ENCODE results near the gene LMBR1.
A peak's percentile ranks its signal among the peaks of the same experiment; 100 is the strongest.

Gene LMBR1

DNA sequence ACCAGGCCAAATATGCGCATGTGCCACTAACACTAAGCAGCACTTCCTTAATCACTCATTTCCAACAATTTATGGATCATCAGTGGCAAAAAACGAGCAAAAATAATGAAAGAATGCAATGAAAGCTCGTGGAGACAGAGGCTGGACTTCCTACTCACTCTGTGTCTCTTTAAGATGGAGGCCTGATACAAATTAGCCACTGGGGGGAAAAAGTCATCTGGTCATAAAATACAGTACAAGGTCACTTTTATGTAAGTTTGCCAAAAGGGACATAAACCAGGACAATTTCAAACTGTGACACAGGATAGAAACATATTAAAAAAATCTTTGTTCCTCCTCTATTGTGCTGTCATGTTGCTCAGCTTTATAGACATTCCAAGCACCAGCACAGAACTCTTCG, 101.7 kb downstream of the LMBR1 start:
- DNase-seq, result no peak

DNA sequence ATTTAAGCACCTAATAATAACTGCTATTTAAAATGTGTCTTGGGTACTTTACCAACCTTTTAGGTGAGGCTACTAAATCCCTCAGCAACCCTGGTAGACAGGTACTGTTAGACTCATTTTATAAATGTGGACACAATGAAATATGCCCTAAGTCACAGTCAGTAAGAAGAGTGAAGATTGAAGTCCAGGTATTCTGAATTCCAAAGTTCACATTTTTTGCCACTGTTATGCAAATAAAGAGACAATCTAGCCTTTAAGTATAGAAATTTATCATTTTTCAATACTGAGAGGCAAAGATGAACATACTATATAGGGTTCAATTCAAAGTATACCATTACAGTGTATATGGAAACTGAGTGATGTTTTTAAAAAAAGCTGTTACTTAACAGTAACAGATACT, 102.7 kb downstream of the LMBR1 start:
- DNase-seq, result no peak

DNA sequence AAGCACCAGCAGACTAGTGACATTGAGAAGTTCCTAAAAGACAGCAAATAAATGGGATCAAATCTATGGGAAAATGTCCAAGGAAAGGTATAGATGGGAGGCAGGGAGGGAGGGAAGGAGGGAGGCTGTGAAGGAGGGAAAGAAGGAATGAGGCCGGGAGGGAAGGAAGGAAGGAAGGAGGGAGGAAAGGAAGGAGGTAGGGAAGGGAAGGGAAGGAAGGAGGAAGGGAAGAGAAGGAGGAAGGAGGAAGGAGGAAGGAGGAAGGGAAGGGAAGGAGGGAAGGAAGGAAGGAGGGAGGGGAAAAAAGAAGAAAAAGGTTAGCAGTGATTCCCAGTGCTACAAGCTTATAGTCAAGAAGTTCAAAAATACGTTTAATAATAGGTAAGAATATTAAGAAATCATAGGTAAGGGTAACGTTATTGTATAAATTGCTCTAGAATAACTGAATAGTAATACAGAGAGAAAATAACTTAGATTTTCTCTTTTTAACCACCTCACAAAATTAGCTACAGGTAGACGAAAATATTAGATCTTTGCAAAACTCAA, 106.9 kb downstream of the LMBR1 start:
- no peak for DNase-seq

DNA sequence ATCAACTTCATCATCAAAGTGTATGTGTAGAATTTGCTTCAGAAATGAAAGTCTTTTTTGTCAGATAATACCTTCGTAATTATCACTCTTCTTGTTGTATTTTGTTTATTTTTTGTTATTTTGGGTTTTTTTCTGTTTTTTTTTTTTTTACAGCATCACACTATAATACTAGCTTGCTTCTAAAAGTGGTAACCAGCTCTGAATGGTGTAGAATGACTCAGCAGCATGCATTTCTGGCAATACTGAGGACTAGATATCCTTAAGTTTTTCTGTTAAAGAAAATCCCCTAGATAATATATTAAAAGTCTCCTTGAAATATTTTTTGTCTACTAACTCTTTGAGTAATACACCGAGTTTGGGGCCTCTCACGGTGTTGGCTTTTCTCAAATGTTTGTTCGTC, 109.1 kb downstream of the LMBR1 start:
- DNase-seq, result no peak

DNA sequence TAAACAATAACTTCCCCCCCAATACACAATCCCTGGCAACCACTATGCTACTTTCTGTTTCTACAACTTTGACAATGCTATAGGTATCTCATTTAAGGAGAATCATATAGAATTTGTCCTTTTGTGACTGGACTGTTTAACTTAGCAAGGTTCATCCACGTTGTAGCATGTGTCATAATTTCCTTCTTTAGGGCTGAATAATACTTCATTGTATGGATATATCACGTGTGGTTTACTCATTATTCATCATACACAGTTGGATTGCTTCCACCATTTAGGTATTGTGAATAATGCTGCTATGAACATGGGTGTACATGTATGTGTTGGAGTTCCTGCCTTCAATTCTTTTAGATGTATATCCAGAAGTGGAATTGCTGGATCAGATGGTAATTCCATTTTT, 111.0 kb downstream of the LMBR1 start:
- DNase-seq, result no peak

DNA sequence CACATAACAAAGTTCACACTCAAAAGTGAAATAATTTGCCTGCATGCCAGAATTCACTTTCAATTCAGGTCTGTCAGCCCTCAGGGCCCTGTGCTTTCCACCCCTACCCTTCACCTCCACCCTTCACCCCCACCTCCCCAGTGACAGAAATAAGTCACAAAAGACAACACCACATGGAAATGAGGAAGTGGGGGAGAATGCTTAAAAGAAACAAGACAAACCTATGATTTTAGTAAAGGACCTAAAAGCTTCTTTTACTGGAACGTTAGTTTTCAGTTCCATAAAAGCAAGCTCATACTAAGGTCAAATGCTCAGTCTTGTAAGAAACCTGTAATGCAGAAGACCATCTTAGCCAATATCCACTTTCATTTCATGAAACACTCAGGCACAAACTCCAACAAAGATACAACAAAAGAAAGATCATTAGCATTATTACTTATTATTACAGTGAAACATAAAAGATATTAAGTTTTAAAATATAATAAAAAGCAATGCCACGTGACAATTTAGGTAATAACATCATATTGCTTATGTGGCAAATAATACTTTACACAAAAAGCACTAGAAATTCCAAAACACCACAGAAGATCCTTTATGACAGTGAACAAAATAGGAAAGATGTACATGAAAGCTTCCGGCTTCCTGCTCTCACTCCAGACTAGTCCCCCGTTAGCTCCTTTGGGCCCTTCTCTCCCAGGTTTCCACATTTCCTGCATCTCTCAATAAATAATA, 112.1 kb downstream of the LMBR1 start:
- DNase-seq, result peak; percentile 19 to 30

DNA sequence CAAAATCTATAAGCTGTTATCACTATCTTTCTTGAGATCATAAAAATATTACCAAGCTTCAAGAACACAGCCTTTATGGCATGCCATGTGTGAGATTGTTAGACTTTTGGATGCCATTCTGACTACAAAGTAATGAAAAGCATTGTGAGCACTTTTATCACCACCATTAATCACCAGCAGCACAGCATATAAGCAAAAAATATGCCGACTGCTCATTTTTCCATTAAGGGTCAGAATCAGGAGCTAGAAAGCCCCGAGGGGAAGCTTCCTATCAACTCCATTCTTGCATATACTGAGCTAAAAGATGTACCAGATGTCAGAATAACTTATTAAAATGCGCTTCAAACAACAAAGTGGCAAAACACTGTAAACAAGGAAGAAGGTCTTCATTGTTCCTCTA, 114.3 kb downstream of the LMBR1 start:
- DNase-seq, result no peak

DNA sequence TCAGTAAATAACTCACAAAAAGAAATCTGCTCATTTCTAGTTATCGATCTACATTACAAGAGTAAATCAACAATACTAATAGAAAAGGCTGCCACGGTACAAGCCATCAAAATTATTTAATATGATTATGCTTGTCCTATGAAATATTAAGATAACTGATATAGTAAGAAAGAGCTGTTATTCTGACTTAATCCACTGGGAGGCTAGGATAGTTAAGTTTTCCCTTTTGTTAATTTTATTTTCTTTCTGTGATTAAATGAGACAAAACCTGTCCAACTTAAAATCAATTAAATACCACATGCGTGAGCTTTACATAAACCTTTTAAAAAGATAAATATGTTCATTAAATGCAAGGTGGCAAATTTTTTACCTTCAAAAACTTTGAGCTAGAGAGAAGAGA, 114.8 kb downstream of the LMBR1 start:
- no peak for DNase-seq

DNA sequence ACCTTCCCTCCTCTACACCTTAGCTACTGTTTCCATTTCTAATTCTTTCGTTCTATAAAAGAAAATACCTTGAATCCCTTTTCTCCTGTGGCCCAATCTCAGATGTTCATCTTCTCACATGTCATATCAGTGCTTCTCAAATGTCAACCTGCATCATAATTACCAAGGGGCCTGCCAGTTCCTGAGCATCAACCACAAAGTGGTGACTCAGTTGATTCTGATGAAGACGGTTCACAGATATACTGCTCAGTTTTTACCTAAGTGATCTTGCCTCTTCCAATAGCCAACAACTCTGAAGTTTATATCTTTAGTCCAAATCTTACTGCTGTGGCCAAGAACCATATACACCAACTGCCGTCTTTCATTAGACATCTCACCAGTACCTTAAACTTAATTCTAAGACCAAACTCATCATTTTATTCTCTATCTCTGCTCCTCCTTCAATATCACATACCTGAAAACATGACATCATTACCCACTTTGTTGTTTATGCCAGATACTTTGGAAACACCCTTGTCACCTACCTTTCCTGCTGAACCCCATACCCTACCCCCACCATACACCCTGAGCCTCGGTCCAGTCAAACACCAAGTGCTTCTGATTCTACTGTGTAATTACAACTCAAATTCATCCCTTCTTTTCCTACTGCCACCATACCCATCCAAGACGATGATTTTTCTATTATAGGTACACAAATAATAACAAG, 115.5 kb downstream of the LMBR1 start:
- no peak for DNase-seq

DNA sequence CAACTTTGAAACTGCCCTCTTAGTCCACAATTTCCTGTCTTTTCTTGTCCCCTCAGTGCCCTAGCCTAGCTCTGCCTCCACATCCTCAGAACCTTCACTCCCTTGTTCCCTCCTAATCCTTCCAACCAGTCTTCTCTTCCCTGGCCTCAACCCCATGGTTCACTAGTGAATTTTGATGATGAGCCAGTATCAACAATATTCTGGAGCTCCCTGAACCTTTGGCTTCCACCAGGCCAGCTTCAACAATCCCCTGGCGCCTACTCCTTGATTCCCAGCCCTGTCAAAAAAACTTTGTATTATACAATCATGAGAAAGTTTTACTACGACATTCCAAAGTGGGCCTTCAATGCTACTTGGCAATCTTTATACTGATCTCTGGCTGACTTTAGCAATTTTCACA, 116.5 kb downstream of the LMBR1 start:
- no peak for DNase-seq

DNA sequence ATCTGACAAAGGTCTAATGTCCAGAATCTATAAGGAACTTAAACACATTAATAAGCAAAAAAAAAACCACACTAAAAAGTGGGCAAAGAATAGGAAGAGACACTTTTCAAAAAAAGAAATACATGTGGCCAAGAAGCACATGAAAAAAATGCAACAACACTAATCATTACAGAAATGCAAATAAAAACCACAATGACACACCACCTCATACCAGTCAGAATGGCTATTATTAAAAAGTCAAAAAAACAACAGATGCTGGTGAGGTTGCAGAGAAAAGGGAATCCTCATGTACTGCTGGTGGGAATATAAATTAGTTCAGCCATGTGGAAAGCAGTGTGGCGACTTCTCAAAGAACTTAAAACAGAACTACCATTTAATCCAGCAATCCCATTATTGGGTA, 119.0 kb downstream of the LMBR1 start:
- no peak for DNase-seq

DNA sequence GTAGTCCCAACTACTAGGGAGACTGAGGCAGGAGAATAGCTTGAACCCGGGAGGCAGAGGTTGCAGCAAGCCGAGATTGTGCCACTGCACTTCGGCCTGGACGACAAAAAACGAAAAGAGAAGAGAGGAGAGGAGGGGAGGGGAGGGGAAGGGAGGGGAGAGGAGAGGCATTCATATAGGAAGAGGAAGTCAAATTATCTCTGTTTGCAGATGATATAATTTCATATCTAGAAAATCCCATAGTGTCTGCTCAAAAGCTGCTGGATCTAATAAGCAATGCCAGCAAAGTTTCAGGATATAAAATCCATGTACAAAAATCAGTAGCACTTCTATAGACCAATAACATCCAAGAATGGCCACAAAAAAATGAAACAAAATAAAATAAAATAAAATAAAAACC, 120.3 kb downstream of the LMBR1 start:
- no peak for DNase-seq

DNA sequence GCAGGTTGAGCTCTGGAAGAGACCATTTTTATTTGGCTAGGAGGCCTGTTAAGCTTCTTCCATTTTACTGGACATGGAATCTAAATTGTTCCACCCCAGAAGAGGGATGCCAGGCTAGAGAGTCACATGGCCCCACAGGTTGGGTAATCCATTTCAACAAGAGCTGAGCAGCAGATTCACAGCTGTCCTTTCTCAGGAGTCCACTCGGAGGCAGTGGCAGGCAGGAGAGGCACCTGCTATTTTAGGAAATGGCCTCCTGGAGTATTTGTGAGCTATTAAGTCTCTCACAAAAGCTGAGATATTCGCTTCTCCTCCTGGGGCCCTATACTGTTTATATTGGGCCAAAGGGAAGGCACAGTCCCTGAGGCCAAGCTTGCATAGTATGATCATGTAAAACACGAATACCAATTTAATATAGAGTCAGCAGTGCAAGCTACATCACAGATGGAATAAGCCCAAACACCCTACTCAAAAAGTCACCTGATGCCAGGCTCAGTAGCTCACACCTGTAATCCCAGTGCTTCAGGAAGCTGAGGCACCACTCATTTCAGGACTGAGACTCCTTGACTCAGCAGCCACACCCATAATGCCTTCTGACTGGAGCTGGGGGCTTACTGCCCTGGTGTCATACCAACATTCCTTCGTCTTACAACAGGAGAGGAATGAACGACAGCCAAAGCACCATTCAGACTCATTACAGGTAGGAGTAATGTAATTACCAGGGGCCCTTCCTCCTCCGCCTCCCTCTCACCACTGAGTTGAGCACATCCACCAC, 124.1 kb downstream of the LMBR1 start:
- no peak for DNase-seq

DNA sequence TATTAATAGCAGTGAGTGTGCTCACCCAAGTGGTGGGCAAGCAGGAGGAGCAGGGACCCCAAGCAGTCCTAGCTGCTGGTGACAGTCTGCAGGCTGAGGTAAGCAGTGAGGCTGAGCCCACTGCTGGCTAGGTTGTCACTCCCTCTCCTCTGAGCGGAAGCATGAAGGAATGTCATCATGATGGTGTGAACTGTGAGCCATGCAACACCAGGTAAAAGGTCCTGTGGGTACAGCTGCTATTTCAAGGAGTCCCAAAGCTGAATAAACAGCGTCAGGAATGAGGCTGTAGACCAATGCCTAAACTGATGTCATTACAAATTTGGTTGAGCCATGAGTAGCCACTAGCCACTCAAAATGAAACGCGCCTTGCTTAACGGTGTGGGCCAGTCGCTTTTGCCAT, 126.3 kb downstream of the LMBR1 start:
- no peak for DNase-seq

DNA sequence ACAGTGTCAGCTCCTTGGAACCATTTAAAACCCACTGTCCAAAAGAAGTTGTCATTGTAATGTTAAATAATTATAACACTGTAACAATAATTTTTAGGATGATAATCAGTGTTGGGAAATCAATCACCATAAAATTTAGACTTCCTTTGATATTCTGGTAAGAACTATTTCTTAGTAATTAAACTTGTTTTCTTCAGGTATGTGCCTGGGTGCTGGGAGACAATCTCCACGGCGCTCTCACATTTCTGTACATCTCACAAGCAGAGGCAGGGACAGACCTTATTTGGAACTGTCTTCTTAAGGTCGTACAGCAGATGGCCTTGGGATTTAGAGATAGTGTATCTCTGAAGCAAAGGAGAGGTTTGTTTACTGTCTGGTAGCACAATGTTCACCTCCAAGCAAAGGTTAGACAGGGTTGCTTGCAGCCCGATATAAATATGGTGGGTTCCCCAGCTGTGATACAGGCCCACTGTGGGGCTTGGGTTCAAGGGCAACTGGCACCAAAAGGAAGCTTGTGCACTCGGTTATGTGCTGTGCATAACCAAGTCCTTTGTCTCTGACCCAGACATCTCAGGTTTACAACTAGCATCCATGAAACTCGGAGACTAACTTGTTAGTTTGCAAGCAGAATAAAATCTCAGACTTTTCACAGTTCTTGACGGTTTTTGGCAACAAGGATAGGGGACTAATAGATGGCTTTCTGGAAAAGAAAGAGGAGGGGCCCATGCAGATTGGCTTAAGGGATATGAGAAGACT, 126.9 kb downstream of the LMBR1 start:
- DNase-seq, result no peak

DNA sequence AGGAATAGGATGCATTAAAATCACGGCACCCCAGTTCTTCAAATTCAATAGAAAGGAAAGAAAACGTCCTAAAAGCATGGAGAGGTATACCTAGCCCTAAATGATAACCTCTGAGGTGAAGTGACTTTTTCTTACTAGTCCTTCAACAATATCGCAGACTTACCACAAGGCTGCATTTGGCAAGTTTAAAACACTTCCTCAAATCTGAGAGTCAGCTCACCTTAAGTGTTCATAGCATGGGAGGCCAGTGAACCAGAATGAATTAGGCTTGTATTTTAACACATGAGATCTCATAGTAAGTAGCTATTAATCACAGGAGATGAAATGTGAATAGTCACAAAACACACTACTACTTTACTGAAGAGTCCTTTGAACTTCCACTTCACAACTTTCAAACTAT, 128.2 kb downstream of the LMBR1 start:
- DNase-seq, result no peak

DNA sequence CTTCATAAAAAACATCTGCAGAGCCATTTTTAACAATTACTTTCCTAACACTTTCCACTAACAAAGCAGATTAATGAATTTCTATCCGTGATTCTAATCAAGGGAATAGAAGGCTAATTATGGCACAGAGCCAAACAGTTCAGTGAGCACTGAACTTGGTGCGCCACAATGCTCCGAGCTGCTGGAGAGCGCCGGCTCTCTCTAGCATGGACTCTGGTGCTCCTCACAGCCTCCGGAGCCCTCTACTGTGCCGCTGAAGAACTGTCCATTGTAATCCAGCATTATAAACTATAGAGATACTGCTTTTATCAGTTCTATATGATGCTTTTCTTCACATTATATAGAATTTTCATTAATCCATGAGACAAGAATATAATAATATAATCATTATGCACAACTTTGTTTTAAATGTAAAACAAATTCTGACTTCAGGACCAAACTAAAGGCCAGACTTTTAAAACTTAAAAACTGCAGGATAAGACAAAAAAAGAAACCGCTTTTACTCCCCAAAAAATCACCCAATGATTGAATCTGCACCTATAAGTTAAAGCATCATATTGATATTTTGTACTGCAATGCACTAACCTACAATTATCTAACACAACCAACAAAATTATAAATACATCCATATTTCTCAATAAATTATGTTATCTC, 128.8 kb downstream of the LMBR1 start:
- no peak for DNase-seq

DNA sequence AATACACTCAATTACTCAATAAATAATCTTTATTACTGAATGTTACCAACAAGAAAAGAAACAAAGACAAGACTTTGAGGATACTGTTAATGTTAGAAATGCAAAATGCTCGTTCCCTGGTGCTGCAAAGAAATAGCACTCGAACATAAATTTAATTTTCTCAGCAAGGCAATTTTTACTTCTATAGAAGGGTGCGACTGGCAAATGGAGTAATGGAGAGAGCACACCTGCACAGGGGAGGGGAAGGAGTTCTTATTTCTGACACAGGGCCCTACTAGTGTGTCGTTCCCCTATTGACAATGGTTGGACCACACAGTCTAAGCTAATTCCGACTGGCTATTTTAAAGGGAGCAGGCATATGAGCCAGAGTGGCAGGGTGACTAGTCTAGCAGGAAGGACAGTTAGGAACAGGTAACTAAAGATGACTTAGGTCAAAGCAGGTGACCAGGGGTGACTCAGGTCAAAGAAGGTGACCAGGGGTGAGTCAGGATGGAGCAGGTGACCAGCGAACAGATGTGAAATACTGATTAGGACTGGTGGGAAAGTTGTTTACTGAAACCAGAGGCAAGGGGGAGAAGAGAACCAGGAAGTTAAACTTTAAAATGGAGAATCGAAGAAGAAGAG, 133.3 kb downstream of the LMBR1 start:
- no peak for DNase-seq

DNA sequence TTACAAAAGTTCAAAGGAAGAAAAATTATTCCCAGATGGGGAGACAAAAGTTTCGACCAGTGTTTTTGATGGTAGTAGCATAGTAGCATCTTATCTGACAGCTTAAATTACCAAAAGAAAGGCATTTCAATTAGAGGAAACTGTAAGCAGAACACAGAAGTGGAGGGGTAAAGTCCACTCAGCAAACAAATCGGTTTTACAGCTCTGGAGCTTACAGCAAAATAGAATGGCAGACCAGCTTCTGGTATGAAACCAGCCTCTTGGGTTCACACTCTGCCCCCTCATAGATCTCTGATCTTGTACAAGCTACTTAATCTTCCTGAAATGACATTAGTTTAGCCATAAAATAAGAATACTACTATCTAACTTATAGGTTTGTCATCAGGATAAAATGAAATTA, 133.8 kb downstream of the LMBR1 start:
- no peak for DNase-seq

DNA sequence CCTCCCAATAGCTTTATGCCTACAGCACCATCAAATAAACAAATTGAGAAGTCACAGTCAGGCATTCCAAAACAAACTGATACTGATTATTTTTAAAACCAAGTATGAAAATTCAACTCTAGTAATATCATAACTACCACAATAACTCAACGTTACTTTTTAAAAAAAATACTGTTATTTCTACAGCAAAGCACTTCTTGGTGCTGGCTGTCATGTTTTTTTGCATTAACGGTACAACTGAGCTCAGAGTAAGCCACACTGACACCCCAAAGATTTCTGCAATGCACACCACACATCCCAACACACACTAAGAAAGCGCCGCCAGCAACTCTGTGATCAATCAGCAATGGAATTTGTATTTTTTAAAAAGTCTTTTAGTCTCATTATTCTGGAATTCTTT, 138.8 kb downstream of the LMBR1 start:
- DNase-seq, result no peak

DNA sequence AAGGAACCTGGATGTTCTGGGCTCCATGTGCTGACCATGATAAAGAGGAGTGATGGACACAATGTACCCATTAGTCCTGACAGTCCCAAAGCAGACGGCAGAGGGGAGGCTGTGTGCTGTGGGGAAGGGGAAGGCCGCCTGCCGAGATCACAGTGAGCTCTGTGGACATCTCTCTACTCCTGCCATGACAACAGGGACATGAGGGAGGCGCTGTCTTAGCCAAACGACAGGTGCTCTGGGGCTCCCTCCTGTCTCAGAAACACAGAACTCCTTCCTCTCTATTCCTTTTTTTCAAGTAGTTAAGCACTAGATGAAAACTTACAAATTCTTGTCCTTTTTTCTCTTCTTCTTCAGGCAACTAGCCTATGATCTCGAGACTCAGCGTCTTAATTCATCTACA, 139.4 kb downstream of the LMBR1 start:
- DNase-seq, result no peak

DNA sequence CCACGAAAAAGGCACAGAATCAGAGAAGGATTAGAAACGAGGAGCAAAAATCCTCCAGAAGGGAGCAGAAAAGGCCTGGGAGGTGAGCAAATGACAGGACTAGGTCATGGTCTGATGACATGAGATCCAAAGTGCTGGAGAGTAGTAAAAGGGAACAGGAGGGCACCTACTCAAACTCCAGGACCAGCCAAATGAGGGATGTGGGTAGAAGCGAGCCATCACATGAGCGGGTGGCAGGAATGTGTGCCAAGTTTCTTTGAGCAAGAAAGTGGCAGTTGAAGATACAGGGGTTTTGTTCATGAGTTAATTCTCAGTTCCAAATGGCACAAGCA, 139.8 kb downstream of the LMBR1 start:
- DNase-seq, result no peak

Measured in AML-193 (cell line).